Mesenchymal stem cell (in vitro differentiated cells and primary cell): Measurements from ENCODE around the gene CHMP4A.

Experiments
- DNase-seq: peaks from one replicate; pipeline ENCODE4 v3.0.0-alpha.2; 2013
- H2AFZ ChIP-seq: one replicate; pipeline ENCODE4 v1.6.1; 2013; ENCODE audit warnings: low read depth, mild to moderate bottlenecking, control low read depth, inconsistent platforms, low read length, moderate library complexity
- H2AK5ac ChIP-seq: 2 replicates; pipeline ENCODE4 v1.6.1; 2013; ENCODE audit warnings: low read length, moderate library complexity, mild to moderate bottlenecking, inconsistent platforms; ENCODE audit not compliant: severe bottlenecking
- H2BK120ac ChIP-seq: one replicate; pipeline ENCODE4 v1.6.1; 2013; ENCODE audit warnings: low read depth, mild to moderate bottlenecking, inconsistent platforms, low read length, moderate library complexity
- H2BK12ac ChIP-seq, 2 experiments: one replicate each; pipeline ENCODE4 v1.6.1; 2013; ENCODE audit warnings: inconsistent platforms in 2 of 2, low read length in 2 of 2, mild to moderate bottlenecking in 2 of 2, moderate library complexity in 2 of 2, control low read depth in 1 of 2
- H2BK15ac ChIP-seq: one replicate; pipeline ENCODE4 v1.6.1; 2013; ENCODE audit warnings: mild to moderate bottlenecking, low read depth, inconsistent platforms; ENCODE audit not compliant: poor library complexity, severe bottlenecking
- H2BK5ac ChIP-seq: 2 replicates; pipeline ENCODE4 v1.6.1; 2013; ENCODE audit warnings: low read depth, mild to moderate bottlenecking, low read length, control low read depth, inconsistent platforms; ENCODE audit not compliant: poor library complexity, severe bottlenecking
- H3K14ac ChIP-seq, 2 experiments: one replicate each; pipeline ENCODE4 v1.6.1; 2013; ENCODE audit warnings: inconsistent platforms in 2 of 2, low read length in 2 of 2, control low read depth in 1 of 2, mild to moderate bottlenecking in 1 of 2, moderate library complexity in 1 of 2
- H3K18ac ChIP-seq, 2 experiments: one replicate each; pipeline ENCODE4 v1.6.1; 2013; ENCODE audit warnings: inconsistent platforms in 2 of 2, low read length in 2 of 2, control low read depth in 1 of 2, low read depth in 1 of 2, mild to moderate bottlenecking in 1 of 2
- H3K23ac ChIP-seq, 2 experiments: one replicate each; pipeline ENCODE4 v1.6.1; 2013; ENCODE audit warnings: inconsistent platforms in 2 of 2, low read length in 2 of 2, mild to moderate bottlenecking in 2 of 2, moderate library complexity in 2 of 2, control low read depth in 1 of 2
- H3K27ac ChIP-seq: 2 replicates; pipeline ENCODE4 v1.5.1; 2013; ENCODE audit warnings: mild to moderate bottlenecking, moderate library complexity, low read length, control low read depth, inconsistent platforms; ENCODE audit not compliant: poor library complexity, severe bottlenecking
- H3K27me3 ChIP-seq, 2 experiments: 2 replicates each; pipeline versions ENCODE4 v1.6.1 to v1.7.0; 2013; ENCODE audit warnings: low read length in 2 of 2, mild to moderate bottlenecking in 2 of 2, moderate library complexity in 2 of 2, control low read depth in 1 of 2, inconsistent platforms in 1 of 2; ENCODE audit not compliant: control insufficient read depth in 1 of 2, insufficient read depth in 1 of 2
- H3K36me3 ChIP-seq, 2 experiments: 2 replicates each; pipeline versions ENCODE4 v1.6.1 to v1.7.0; 2013; ENCODE audit warnings: low read length in 2 of 2, control low read depth in 1 of 2, inconsistent platforms in 1 of 2, low read depth in 1 of 2, mild to moderate bottlenecking in 1 of 2; ENCODE audit not compliant: insufficient read depth in 2 of 2, control insufficient read depth in 1 of 2
- H3K4ac ChIP-seq, 2 experiments: one replicate each; pipeline ENCODE4 v1.6.1; 2013; ENCODE audit warnings: inconsistent platforms in 2 of 2, low read length in 2 of 2, mild to moderate bottlenecking in 2 of 2, moderate library complexity in 2 of 2, control low read depth in 1 of 2, low read depth in 1 of 2
- H3K4me1 ChIP-seq: 2 replicates; pipeline ENCODE4 v1.6.1; 2013; ENCODE audit warnings: low read depth, low read length, control low read depth; ENCODE audit not compliant: control insufficient read depth, insufficient read depth
- H3K4me2 ChIP-seq: 2 replicates; pipeline ENCODE4 v1.6.1; 2013; ENCODE audit warnings: low read length, mild to moderate bottlenecking, inconsistent platforms; ENCODE audit not compliant: poor library complexity, severe bottlenecking
- H3K4me3 ChIP-seq, 2 experiments: 2 replicates each; pipeline versions ENCODE4 v1.5.1 to v1.7.0; 2013; ENCODE audit warnings: low read length in 2 of 2, mild to moderate bottlenecking in 2 of 2, control low read depth in 1 of 2, low read depth in 1 of 2; ENCODE audit not compliant: insufficient read depth in 1 of 2
- H3K79me1 ChIP-seq: replicated peaks from 2 replicates; pipeline ENCODE4 v1.6.1; 2013; ENCODE audit warnings: mild to moderate bottlenecking, control low read depth, low read length, inconsistent platforms; ENCODE audit not compliant: poor library complexity, severe bottlenecking
- H3K9ac ChIP-seq: 2 replicates; pipeline ENCODE4 v1.7.0; 2013; ENCODE audit warnings: mild to moderate bottlenecking, low read length, moderate library complexity
- H3K9me3 ChIP-seq: 2 replicates; pipeline ENCODE4 v1.7.0; 2013; ENCODE audit warnings: mild to moderate bottlenecking, low read length; ENCODE audit not compliant: control insufficient read depth
- H4K8ac ChIP-seq: one replicate; pipeline ENCODE4 v1.6.1; 2013; ENCODE audit warnings: inconsistent platforms, mild to moderate bottlenecking, low read length, moderate library complexity
- H4K91ac ChIP-seq: one replicate; pipeline ENCODE4 v1.6.1; 2013; ENCODE audit warnings: mild to moderate bottlenecking, low read length, inconsistent platforms
- WGBS: methylation state at CpG from one replicate; pipeline ENCODE4 v1.1.7; 2013; ENCODE audit warnings: mixed read lengths; 5-methylcytosine and 5-hydroxymethylcytosine counted together

CHMP4A gene

GRCh38 chr14:24238123-24238522 lies 24.8 kb upstream of the CHMP4A start:
- no peak overlapping the region for H3K14ac ChIP-seq
- no peak for DNase-seq
- peaks cover 39% of the 10 kb centered on the region for H3K79me1 ChIP-seq
- no peak overlapping the region for H2AFZ ChIP-seq
- no peak overlapping the region for H2BK12ac ChIP-seq
- H2AK5ac ChIP-seq = no peak overlapping the region
- H3K9ac ChIP-seq = peak overlapping the region; percentile 91
- no peak overlapping the region for H2BK15ac ChIP-seq
- H3K4me3 ChIP-seq = no peak overlapping the region
- H2BK120ac ChIP-seq = no peak overlapping the region
- no peak overlapping the region for H4K8ac ChIP-seq
- no peaks in the 10 kb centered on the region for H3K27me3 ChIP-seq
- no peak overlapping the region for H2BK5ac ChIP-seq
- H3K18ac ChIP-seq = no peak overlapping the region
- H3K36me3 ChIP-seq = peaks cover 42 to 73% of the 10 kb centered on the region in 2 experiments
- H3K23ac ChIP-seq = no peak overlapping the region
- no peak overlapping the region for H3K27ac ChIP-seq
- H3K4me1 ChIP-seq = peaks cover 18% of the 10 kb centered on the region
- H3K9me3 ChIP-seq = no peaks in the 10 kb centered on the region
- no peak overlapping the region for H3K4me2 ChIP-seq
- H4K91ac ChIP-seq = peak overlapping the region; percentile 4
- no peak overlapping the region for H3K4ac ChIP-seq
- 99% methylated on average over 5 of the region's 5 CpGs for WGBS

GRCh38 chr14:24237463-24237955 lies 24.2 kb upstream of the CHMP4A start:
- H3K23ac ChIP-seq = no peak overlapping the region
- no peak overlapping the region for H2AFZ ChIP-seq
- H3K18ac ChIP-seq = no peak overlapping the region
- peaks cover 42 to 73% of the 10 kb centered on the region in 2 experiments for H3K36me3 ChIP-seq
- no peak overlapping the region for H2BK12ac ChIP-seq
- no peak overlapping the region for H2BK120ac ChIP-seq
- no peak overlapping the region for H3K9ac ChIP-seq
- H2BK15ac ChIP-seq = no peak overlapping the region
- 81% methylated on average over 2 of the region's 2 CpGs for WGBS
- H3K4ac ChIP-seq = no peak overlapping the region
- no peak overlapping the region for H3K4me3 ChIP-seq
- no peaks in the 10 kb centered on the region for H3K9me3 ChIP-seq
- H3K79me1 ChIP-seq = peaks cover 39% of the 10 kb centered on the region
- no peak overlapping the region for H2BK5ac ChIP-seq
- DNase-seq = no peak
- no peak overlapping the region for H3K4me2 ChIP-seq
- H4K91ac ChIP-seq = no peak overlapping the region
- peaks cover 19% of the 10 kb centered on the region for H3K4me1 ChIP-seq
- no peak overlapping the region for H2AK5ac ChIP-seq
- H3K27me3 ChIP-seq = no peaks in the 10 kb centered on the region
- no peak overlapping the region for H3K27ac ChIP-seq
- H3K14ac ChIP-seq = no peak overlapping the region
- no peak overlapping the region for H4K8ac ChIP-seq

GRCh38 chr14:24236689-24237462 lies 23.6 kb upstream of the CHMP4A start:
- no peak overlapping the region for H3K27ac ChIP-seq
- no peak overlapping the region for H3K4ac ChIP-seq
- H2BK120ac ChIP-seq = no peak overlapping the region
- no peak overlapping the region for H2BK12ac ChIP-seq
- H3K4me3 ChIP-seq = no peak overlapping the region
- no peak overlapping the region for H4K91ac ChIP-seq
- H3K4me1 ChIP-seq = peaks cover 19% of the 10 kb centered on the region
- no peak for DNase-seq
- WGBS = 100% methylated on average over 6 of the region's 6 CpGs
- no peak overlapping the region for H3K4me2 ChIP-seq
- H3K79me1 ChIP-seq = peaks cover 39% of the 10 kb centered on the region
- no peaks in the 10 kb centered on the region for H3K9me3 ChIP-seq
- H3K9ac ChIP-seq = no peak overlapping the region
- H2BK5ac ChIP-seq = no peak overlapping the region
- no peaks in the 10 kb centered on the region for H3K27me3 ChIP-seq
- H3K18ac ChIP-seq = no peak overlapping the region
- H2AFZ ChIP-seq = no peak overlapping the region
- no peak overlapping the region for H2AK5ac ChIP-seq
- H2BK15ac ChIP-seq = no peak overlapping the region
- no peak overlapping the region for H4K8ac ChIP-seq
- H3K14ac ChIP-seq = no peak overlapping the region
- H3K23ac ChIP-seq = no peak overlapping the region
- peaks cover 42 to 73% of the 10 kb centered on the region in 2 experiments for H3K36me3 ChIP-seq

- H3K14ac ChIP-seq = no peak overlapping the region
- no peak overlapping the region for H2BK120ac ChIP-seq
- WGBS = 93% methylated on average over 3 of the region's 5 CpGs
- H4K8ac ChIP-seq = no peak overlapping the region
- no peak overlapping the region for H3K9ac ChIP-seq
- H3K79me1 ChIP-seq = peaks cover 39% of the 10 kb centered on the region
- H3K27me3 ChIP-seq = no peaks in the 10 kb centered on the region
- no peak overlapping the region for H3K27ac ChIP-seq
- no peak overlapping the region for H3K4me2 ChIP-seq
- no peak overlapping the region for H4K91ac ChIP-seq
- H3K4me1 ChIP-seq = peaks cover 17% of the 10 kb centered on the region
- no peak overlapping the region for H3K4ac ChIP-seq
- no peak overlapping the region for H2BK12ac ChIP-seq
- DNase-seq = no peak
- peaks cover 39 to 72% of the 10 kb centered on the region in 2 experiments for H3K36me3 ChIP-seq
- no peak overlapping the region for H2AK5ac ChIP-seq
- no peak overlapping the region for H2AFZ ChIP-seq
- H2BK5ac ChIP-seq = no peak overlapping the region
- no peak overlapping the region for H3K23ac ChIP-seq
- no peaks in the 10 kb centered on the region for H3K9me3 ChIP-seq
- no peak overlapping the region for H3K4me3 ChIP-seq
- H2BK15ac ChIP-seq = no peak overlapping the region
- no peak overlapping the region for H3K18ac ChIP-seq
These were observed 22.8 kb upstream of the CHMP4A start for GRCh38 chr14:24235804-24236688.
